Subcutaneous abdominal adipose tissue (tissue), 5 donors: ENCODE measurements around the gene NANOG.
"Not testable (repeated sequence)": the region's sequence is repeated elsewhere in the genome, so short reads cannot be mapped to it uniquely, and the experiment has no call there.

ENCODE experiments used
- H3K27ac ChIP-seq: one replicate; pipeline ENCODE4 v1.7.0; 2013; ENCODE audit warnings: low read depth, mild to moderate bottlenecking, inconsistent platforms, low read length, moderate library complexity
- H3K27me3 ChIP-seq, 5 donors: one replicate each; pipeline ENCODE4 v1.7.0; 2013; ENCODE audit warnings: low read length in 5 of 5, inconsistent platforms in 1 of 5; ENCODE audit not compliant: control insufficient read depth in 5 of 5, insufficient read depth in 4 of 5
- H3K36me3 ChIP-seq, 5 donors: one replicate each; pipeline ENCODE4 v1.7.0; 2013; ENCODE audit warnings: low read length in 5 of 5; ENCODE audit not compliant: control insufficient read depth in 5 of 5, insufficient read depth in 5 of 5
- H3K4me1 ChIP-seq, 5 donors: one replicate each; pipeline ENCODE4 v1.7.0; 2013; ENCODE audit warnings: low read length in 5 of 5, mild to moderate bottlenecking in 3 of 5, moderate library complexity in 1 of 5; ENCODE audit not compliant: control insufficient read depth in 5 of 5, insufficient read depth in 5 of 5
- H3K4me3 ChIP-seq, 5 donors: one replicate each; pipeline ENCODE4 v1.7.0; 2013; ENCODE audit warnings: low read length in 5 of 5, low read depth in 1 of 5
- H3K9ac ChIP-seq, 5 donors: one replicate each; pipeline ENCODE4 v1.7.0; 2013; ENCODE audit warnings: low read length in 5 of 5, mild to moderate bottlenecking in 4 of 5, moderate library complexity in 3 of 5
- H3K9me3 ChIP-seq, 5 donors: one replicate each; pipeline ENCODE4 v1.7.0; 2013; ENCODE audit warnings: low read length in 5 of 5; ENCODE audit not compliant: control insufficient read depth in 5 of 5
- donor health status: healthy.
- donor health status: healthy.
- donor health status: healthy.
- donor health status: healthy.
- donor health status: healthy.

NANOG gene

DNA sequence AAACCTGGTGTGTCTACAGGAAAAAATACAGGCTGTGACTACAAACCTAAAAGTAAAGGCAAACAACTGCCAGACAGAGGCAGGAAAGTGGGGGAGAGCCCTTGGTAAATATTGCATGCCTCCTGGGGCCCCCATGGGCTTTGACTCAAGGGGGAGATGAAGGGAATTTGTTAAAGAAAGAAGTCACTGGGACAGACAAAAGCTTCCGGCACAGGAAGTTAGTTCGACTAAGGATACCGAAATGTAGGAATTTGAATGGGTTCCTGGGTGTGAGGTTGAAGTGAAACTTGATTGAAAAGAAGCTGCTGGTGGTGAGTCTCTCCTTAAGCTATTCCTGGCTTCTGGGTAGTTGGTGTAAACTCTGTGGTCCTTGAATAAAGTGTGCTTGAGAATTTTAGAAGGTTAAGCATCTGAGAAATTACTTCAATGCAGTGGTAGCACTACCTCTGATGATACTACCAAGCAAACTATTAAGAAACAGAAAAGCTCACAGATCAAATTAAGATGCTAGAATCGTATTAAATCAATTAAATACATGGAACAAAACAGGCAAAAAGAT lies 9.6 kb downstream of the NANOG start:
- not testable (repeated sequence) for H3K4me1 ChIP-seq, H3K27me3 ChIP-seq, H3K9me3 ChIP-seq, H3K9ac ChIP-seq, H3K27ac ChIP-seq, H3K36me3 ChIP-seq, H3K4me3 ChIP-seq

DNA sequence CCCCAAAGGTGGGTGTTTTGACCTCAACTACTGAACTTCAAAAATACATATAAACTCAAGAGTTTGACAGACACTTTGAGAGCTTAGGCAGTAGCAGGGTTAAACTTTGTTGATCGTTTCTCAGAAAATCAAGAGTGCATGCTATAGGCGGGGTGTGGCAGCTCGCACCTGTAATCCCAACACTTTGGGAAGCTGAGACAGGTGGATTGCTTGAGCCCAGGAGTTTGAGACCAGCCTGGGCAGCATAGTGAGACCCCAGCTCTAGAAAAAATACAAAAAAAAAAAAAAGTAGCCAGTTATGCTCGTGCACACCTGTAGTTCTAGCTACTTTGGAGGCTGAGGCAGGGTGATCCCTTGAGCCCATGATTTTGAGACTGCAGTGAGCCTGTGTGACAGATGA lies 12.3 kb downstream of the NANOG start:
- H3K4me3 ChIP-seq: no peak overlapping the region
- H3K27me3 ChIP-seq: no peaks in the 10 kb centered on the region
- no peaks in the 10 kb centered on the region for H3K36me3 ChIP-seq
- no peak overlapping the region for H3K27ac ChIP-seq
- no peak overlapping the region for H3K9ac ChIP-seq
- peaks cover 0 to 2% (median 0%) of the 10 kb centered on the region in 5 donors for H3K4me1 ChIP-seq
- no peaks in the 10 kb centered on the region for H3K9me3 ChIP-seq

GRCh38 chr12:7806319-7806718 lies 17.1 kb downstream of the NANOG start:
- H3K4me3 ChIP-seq, H3K9me3 ChIP-seq, H3K4me1 ChIP-seq, H3K27me3 ChIP-seq, H3K9ac ChIP-seq, H3K27ac ChIP-seq, H3K36me3 ChIP-seq: not testable (repeated sequence)

DNA sequence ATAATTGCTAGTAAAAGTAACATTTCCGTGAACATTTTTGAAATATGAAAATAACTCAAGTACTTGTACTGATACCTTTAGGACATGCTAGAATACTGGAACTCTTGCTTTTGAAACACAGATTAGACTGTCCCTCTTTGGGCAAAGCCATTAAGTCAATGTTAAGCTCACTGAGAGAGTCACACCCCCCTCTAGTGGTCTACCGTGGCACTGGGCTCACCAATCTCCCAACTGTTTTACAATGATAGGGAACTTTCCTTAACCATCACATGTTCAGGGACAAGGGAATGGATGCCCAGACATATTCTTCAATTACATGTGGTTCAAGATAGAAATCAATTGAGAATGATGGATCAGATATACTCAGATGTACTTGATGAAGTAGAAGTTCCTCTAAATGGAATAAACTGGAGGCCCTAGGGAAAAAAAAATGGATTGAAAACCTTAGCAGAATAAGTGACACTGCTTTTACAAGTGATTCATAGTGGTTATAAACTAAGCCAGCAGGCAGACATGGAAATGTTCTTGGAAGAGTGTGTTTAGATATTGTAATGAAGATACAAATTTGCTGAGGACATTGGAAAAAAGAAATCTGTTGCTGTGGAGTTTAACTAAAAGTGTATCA lies 17.8 kb downstream of the NANOG start:
- Histone ChIP-seq H3K4me1 (peaks cover 0 to 3% (median 0%) of the 10 kb centered on the region in 5 donors), H3K4me3 (no peak overlapping the region), H3K9me3 (no peaks in the 10 kb centered on the region), H3K36me3 (no peaks in the 10 kb centered on the region), H3K27ac (no peak overlapping the region), H3K9ac (no peak overlapping the region), H3K27me3 (no peaks in the 10 kb centered on the region)

DNA sequence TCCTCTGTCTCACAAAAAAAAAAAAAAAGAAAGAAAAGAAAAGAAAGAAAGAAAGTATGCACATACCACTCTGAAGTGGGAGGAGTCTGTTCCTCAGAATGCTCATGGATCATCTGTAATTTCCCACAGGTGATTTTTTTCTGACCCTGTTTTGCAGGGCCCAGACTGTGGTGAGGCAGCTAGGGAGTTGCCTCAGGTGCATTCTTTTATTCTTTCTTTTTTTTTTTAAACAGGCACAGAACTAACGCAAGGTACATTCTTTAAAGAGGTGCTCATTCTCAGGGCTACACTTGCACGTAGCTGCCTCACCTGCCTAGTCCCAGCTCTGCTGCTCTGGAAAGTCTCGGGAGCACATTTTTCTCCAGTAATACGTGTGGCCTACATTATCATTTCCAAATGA lies 36.6 kb downstream of the NANOG start:
- H3K27ac ChIP-seq, H3K9me3 ChIP-seq, H3K4me3 ChIP-seq, H3K4me1 ChIP-seq, H3K36me3 ChIP-seq, H3K27me3 ChIP-seq, H3K9ac ChIP-seq: not testable (repeated sequence)

- not testable (repeated sequence) for H3K27ac ChIP-seq, H3K4me3 ChIP-seq, H3K9ac ChIP-seq
Observed at GRCh38 chr12:7829737-7830136, 40.5 kb downstream of the NANOG start.

GRCh38 chr12:7832059-7832696 lies 43.0 kb downstream of the NANOG start:
- Histone ChIP-seq H3K4me1 (peaks cover 0 to 4% (median 0%) of the 10 kb centered on the region in 5 donors), H3K27ac (no peak overlapping the region), H3K27me3 (no peaks in the 10 kb centered on the region), H3K36me3 (no peaks in the 10 kb centered on the region), H3K9ac (no peak overlapping the region), H3K9me3 (no peaks in the 10 kb centered on the region), H3K4me3 (no peak overlapping the region)

More at GRCh38 chr12:7829737-7830136, 40.5 kb downstream of the NANOG start:
- H3K27me3 ChIP-seq, H3K9me3 ChIP-seq, H3K36me3 ChIP-seq, H3K4me1 ChIP-seq: not testable (repeated sequence)

DNA sequence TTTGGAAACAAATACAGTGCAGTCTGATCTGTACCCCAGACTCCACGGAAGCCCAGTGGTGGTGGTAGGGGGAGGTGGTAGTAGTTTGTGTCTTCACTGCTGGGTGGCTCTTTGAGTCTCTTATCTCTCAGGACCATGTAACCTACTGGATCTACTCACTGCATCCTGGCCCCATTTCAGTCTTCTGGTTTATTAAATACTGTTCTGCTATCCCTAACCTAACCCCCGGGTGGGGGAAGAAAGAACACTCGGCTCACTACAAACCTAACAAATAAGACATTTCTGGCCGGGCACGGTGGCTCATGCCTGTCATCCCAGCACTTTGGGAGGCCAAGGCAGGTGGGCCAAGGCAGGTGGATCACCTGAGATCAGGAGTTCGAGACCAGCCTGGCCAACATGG lies 44.0 kb downstream of the NANOG start:
- H3K36me3 ChIP-seq, H3K9me3 ChIP-seq, H3K4me1 ChIP-seq, H3K9ac ChIP-seq, H3K4me3 ChIP-seq, H3K27me3 ChIP-seq, H3K27ac ChIP-seq: not testable (repeated sequence)

DNA sequence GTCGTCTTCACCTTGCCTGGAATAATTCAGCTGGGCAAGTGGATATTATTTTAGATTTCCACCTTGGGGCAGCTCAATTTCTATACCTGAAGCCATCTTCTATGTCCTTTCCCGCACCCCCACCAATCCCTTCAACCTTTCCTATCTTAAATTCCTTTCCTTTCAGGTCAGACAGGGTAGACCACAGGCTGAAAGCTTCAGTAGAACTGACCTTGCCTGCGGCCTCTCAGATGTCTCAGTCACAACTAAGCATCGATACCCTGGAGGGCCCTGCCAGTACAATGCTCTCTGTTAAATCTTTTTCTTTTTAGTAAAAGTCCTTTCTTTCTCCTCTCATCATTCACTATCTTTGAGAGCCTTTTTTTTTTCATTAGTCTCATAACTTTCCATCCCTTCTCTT lies 44.6 kb downstream of the NANOG start:
- peaks cover 0 to 4% (median 0%) of the 10 kb centered on the region in 5 donors for H3K4me1 ChIP-seq
- H3K9ac ChIP-seq: no peak overlapping the region
- H3K4me3 ChIP-seq: no peak overlapping the region
- no peaks in the 10 kb centered on the region for H3K36me3 ChIP-seq
- H3K27me3 ChIP-seq: no peaks in the 10 kb centered on the region
- H3K27ac ChIP-seq: no peak overlapping the region
- no peaks in the 10 kb centered on the region for H3K9me3 ChIP-seq

- H3K4me3 ChIP-seq: no peak overlapping the region
- no peaks in the 10 kb centered on the region for H3K27me3 ChIP-seq
- H3K9ac ChIP-seq: no peak overlapping the region
- no peak overlapping the region for H3K27ac ChIP-seq
- H3K4me1 ChIP-seq: peaks cover 0 to 4% (median 0%) of the 10 kb centered on the region in 5 donors
- H3K9me3 ChIP-seq: no peaks in the 10 kb centered on the region
- H3K36me3 ChIP-seq: no peaks in the 10 kb centered on the region
Observed at GRCh38 chr12:7834701-7835100, 45.5 kb downstream of the NANOG start.
